Caco-2 (cell line): ENCODE results near the gene GIMAP2. TPM values are rescaled to one million over a fixed set of nuclear protein-coding genes. Genes with fewer than 3 reads are reported as not detected.

Experiments used
- BruUV-seq: library from RNA; stranded (reverse); fragments of 400-500 nt; replicated peaks from 2 replicates; lab custom pipeline; 2021; lab: Mats Ljungman, UMichigan
- CTCF ChIA-PET: fragments of 300-600 bp; sonication (Branson Sonifier 250); formaldehyde crosslinking; loops from one replicate; lab custom pipeline; 2022; ENCODE audit warnings: antibody characterized with exemption; lab: Charles Lee
- POLR2A ChIA-PET: fragments of 300-600 bp; sonication (Branson Sonifier 250); formaldehyde crosslinking; loops from one replicate; lab custom pipeline; 2022; ENCODE audit warnings: antibody characterized with exemption; lab: Charles Lee
- DNase-seq, 2 experiments: peaks; one replicate each; pipeline versions ENCODE4 v3.0.0 to v3.0.0-alpha.2; 2020 to 2022
- H3K27me3 ChIP-seq: replicated peaks from 2 replicates; pipeline ENCODE4 v1.6.0; 2011; ENCODE audit warnings: low read length; ENCODE audit not compliant: control insufficient read depth, insufficient read depth
- H3K36me3 ChIP-seq: 2 replicates; pipeline ENCODE4 v1.5.1; 2011; ENCODE audit warnings: low read length; ENCODE audit not compliant: control insufficient read depth, insufficient read depth
- H3K4me1 ChIP-seq: fragments of 250-450 bp; sonication (Bioruptor Pico); 2 replicates; pipeline ENCODE4 v1.5.1; 2020; ENCODE audit warnings: mild to moderate bottlenecking
- H3K4me3 ChIP-seq: 2 replicates; pipeline ENCODE4 v1.5.1; 2011; ENCODE audit warnings: low read depth, mild to moderate bottlenecking, control low read depth, low read length
- H3K9me3 ChIP-seq: fragments of 250-450 bp; sonication (Bioruptor Pico); 2 replicates; pipeline ENCODE4 v1.5.1; 2020; ENCODE audit warnings: mild to moderate bottlenecking, moderate library complexity
- H3K27ac Mint-ChIP-seq: one replicate; pipeline ENCODE4 v1.8.0; 2022; ENCODE audit warnings: mixed read lengths; ENCODE audit not compliant: unreplicated experiment
- H3K27me3 Mint-ChIP-seq: one replicate; pipeline ENCODE4 v1.8.0; 2022; ENCODE audit warnings: mixed read lengths; ENCODE audit not compliant: insufficient read depth, unreplicated experiment
- H3K36me3 Mint-ChIP-seq: one replicate; pipeline ENCODE4 v1.8.0; 2022; ENCODE audit warnings: mild to moderate bottlenecking, mixed read lengths; ENCODE audit not compliant: insufficient read depth, unreplicated experiment
- H3K4me1 Mint-ChIP-seq: one replicate; pipeline ENCODE4 v1.8.0; 2022; ENCODE audit warnings: low read depth, mixed read lengths; ENCODE audit not compliant: unreplicated experiment
- H3K4me3 Mint-ChIP-seq: one replicate; pipeline ENCODE4 v1.8.0; 2022; ENCODE audit warnings: mild to moderate bottlenecking, moderate library complexity, mixed read lengths; ENCODE audit not compliant: unreplicated experiment
- H3K9me3 Mint-ChIP-seq: one replicate; pipeline ENCODE4 v1.8.0; 2022; ENCODE audit warnings: mixed read lengths; ENCODE audit not compliant: unreplicated experiment
- intact Hi-C: fragments of 100-400 bp; cut with micrococcal nuclease; formaldehyde crosslinking; loops from one replicate; pipeline ENCODE4 v1.10.0; 2022; ENCODE audit not compliant: unreplicated experiment
- total RNA-seq: library from RNA; stranded (reverse); gene quantifications from 2 replicates; pipeline ENCODE4 v1.2.3, GENCODE V29; 2022
- TF ChIP-seq, protein P1 (sequence below), 2 experiments: fragments of 200-600 bp in 1 of 2; IDR thresholded peaks; 1 replicate in 1 of 2; 2 replicates in 1 of 2; pipeline versions ENCODE4 v1.5.1 to v1.8.0; 2011 to 2022; ENCODE audit warnings: antibody characterized with exemption in 1 of 2, control low read depth in 1 of 2, inconsistent platforms in 1 of 2, low read depth in 1 of 2, low read length in 1 of 2, mild to moderate bottlenecking in 1 of 2, moderate library complexity in 1 of 2; ENCODE audit not compliant: insufficient read depth in 1 of 2, severe bottlenecking in 1 of 2, unreplicated experiment in 1 of 2

The GIMAP2 gene
- total RNA-seq, 1 experiment from 2014 or later = not detected

DNA sequence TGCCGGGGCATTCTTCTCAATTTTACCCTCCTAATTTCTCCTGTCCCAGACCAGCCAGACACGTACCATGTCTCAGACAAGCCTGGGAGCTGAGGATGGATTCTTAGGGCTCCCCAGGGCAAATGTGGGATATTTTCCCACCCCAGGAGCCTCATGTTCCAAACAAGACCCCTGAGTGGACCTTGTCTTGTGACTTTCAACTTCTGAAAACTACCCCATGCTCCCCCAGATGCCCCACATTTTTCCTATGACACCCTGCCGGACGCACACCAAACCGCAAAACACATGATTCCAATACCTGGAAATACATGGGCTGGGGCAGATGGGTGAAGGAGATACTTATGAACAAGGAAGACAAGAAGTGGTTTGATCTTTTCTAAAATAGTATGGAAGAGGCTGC, 52.6 kb downstream of the GIMAP2 start:
- H3K4me3 Mint-ChIP-seq = no peak overlapping the region
- H3K27ac Mint-ChIP-seq = no peak overlapping the region
- ChIA-PET CTCF (no interaction called here), POLR2A (no interaction called here)
- H3K27me3 Mint-ChIP-seq = peaks cover 26% of the 10 kb centered on the region
- Histone ChIP-seq H3K36me3 (no peaks in the 10 kb centered on the region), H3K4me3 (no peak overlapping the region), H3K4me1 (no peaks in the 10 kb centered on the region), H3K27me3 (peaks cover 1% of the 10 kb centered on the region; the same call in 1 of the 2 replicates), H3K9me3 (no peaks in the 10 kb centered on the region)
- no TSS peak for BruUV-seq
- peaks cover 7% of the 10 kb centered on the region for H3K4me1 Mint-ChIP-seq
- H3K36me3 Mint-ChIP-seq = no peaks in the 10 kb centered on the region
- DNase-seq = no peak
- no peaks in the 10 kb centered on the region for H3K9me3 Mint-ChIP-seq
- intact Hi-C loops = no loop called here
- TF ChIP-seq, protein P1, sequence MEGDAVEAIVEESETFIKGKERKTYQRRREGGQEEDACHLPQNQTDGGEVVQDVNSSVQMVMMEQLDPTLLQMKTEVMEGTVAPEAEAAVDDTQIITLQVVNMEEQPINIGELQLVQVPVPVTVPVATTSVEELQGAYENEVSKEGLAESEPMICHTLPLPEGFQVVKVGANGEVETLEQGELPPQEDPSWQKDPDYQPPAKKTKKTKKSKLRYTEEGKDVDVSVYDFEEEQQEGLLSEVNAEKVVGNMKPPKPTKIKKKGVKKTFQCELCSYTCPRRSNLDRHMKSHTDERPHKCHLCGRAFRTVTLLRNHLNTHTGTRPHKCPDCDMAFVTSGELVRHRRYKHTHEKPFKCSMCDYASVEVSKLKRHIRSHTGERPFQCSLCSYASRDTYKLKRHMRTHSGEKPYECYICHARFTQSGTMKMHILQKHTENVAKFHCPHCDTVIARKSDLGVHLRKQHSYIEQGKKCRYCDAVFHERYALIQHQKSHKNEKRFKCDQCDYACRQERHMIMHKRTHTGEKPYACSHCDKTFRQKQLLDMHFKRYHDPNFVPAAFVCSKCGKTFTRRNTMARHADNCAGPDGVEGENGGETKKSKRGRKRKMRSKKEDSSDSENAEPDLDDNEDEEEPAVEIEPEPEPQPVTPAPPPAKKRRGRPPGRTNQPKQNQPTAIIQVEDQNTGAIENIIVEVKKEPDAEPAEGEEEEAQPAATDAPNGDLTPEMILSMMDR (IDR thresholded peaks at IDR 0.05; ENCODE audit: insufficient read depth in 1 of 2, low read depth in 1 of 2, low read length in 1 of 2, severe bottlenecking in 1 of 2, unreplicated experiment in 1 of 2) = no peak

- Histone ChIP-seq H3K9me3 (no peaks in the 10 kb centered on the region), H3K27me3 (peaks cover 1% of the 10 kb centered on the region; the same call in 1 of the 2 replicates), H3K36me3 (no peaks in the 10 kb centered on the region), H3K4me1 (no peaks in the 10 kb centered on the region), H3K4me3 (no peak overlapping the region)
- Mint-ChIP-seq H3K4me3 (no peak overlapping the region), H3K36me3 (no peaks in the 10 kb centered on the region), H3K27ac (no peak overlapping the region), H3K27me3 (peaks cover 28% of the 10 kb centered on the region), H3K4me1 (peaks cover 7% of the 10 kb centered on the region), H3K9me3 (no peaks in the 10 kb centered on the region)
- BruUV-seq = no TSS peak
- CTCF ChIA-PET = interaction anchor here (1.0 kb wide), 1 partner anchor 138 kb away, joined by 3 read pairs; no protein-coding TSS in a partner anchor
- POLR2A ChIA-PET = no interaction called here
- no peak for DNase-seq
- intact Hi-C loops = no loop called here
- TF ChIP-seq, protein P1 (IDR thresholded peaks at IDR 0.05; ENCODE audit: insufficient read depth in 1 of 2, low read depth in 1 of 2, low read length in 1 of 2, severe bottlenecking in 1 of 2, unreplicated experiment in 1 of 2) = no peak
Observed at GRCh38 chr7:150738591-150739001, 53.1 kb downstream of the GIMAP2 start.

- no peaks in the 10 kb centered on the region for H3K9me3 ChIP-seq
- no peaks in the 10 kb centered on the region for H3K9me3 Mint-ChIP-seq
- peaks cover 7% of the 10 kb centered on the region for H3K4me1 Mint-ChIP-seq
- no peaks in the 10 kb centered on the region for H3K4me1 ChIP-seq
- DNase-seq = no peak
- TF ChIP-seq, protein P1 (IDR thresholded peaks at IDR 0.05; ENCODE audit: insufficient read depth in 1 of 2, low read depth in 1 of 2, low read length in 1 of 2, severe bottlenecking in 1 of 2, unreplicated experiment in 1 of 2) = peak in 1 of 2 experiments; percentile 8
- no TSS peak for BruUV-seq
- H3K4me3 ChIP-seq = no peak overlapping the region
- no peaks in the 10 kb centered on the region for H3K36me3 Mint-ChIP-seq
- H3K27me3 ChIP-seq = peaks cover 1% of the 10 kb centered on the region; the same call in 1 of the 2 replicates
- H3K27ac Mint-ChIP-seq = no peak overlapping the region
- POLR2A ChIA-PET = no interaction called here
- H3K36me3 ChIP-seq = no peaks in the 10 kb centered on the region
- peaks cover 29% of the 10 kb centered on the region for H3K27me3 Mint-ChIP-seq
- intact Hi-C loops = no loop called here
- no peak overlapping the region for H3K4me3 Mint-ChIP-seq
- CTCF ChIA-PET = interaction anchor here (1.0 kb wide), 1 partner anchor 138 kb away, joined by 3 read pairs; no protein-coding TSS in a partner anchor
Observed at GRCh38 chr7:150739033-150739432, 53.5 kb downstream of the GIMAP2 start.
